Measurements from ENCODE around the gene CYP2A6.
"Not testable (repeated sequence)": the region's sequence is repeated elsewhere in the genome, so short reads cannot be mapped to it uniquely, and the experiment has no call there.

- TF ChIP-seq EGR1 (IDR thresholded peaks at IDR 0.05; ENCODE audit: low read depth in 2 of 2); YY1 (IDR thresholded peaks at IDR 0.05): not testable (repeated sequence)
These were observed 49.7 kb upstream of the CYP2A6 start for GRCh38 chr19:40899964-40900363.
